Hindlimb muscle (tissue), 1 donor: ENCODE measurements around the gene HPF1. TPM values are rescaled to one million over a fixed set of nuclear protein-coding genes. Genes with fewer than 3 reads are reported as not detected.
A peak's percentile ranks its signal among the peaks of the same experiment; 100 is the strongest.
"Not testable (repeated sequence)": the region's sequence is repeated elsewhere in the genome, so short reads cannot be mapped to it uniquely, and the experiment has no call there.

Experiments
- DNase-seq: peaks from one replicate; pipeline ENCODE4 v3.0.0-alpha.2; 2013
- polyA plus RNA-seq: library from polyadenylated mRNA; unstranded; fragments of 120-200 nt; gene quantifications from one replicate; pipeline ENCODE4 v1.2.1, GENCODE V29; 2013; ENCODE audit not compliant: insufficient read length

Gene HPF1
- polyA plus RNA-seq: 26.9 TPM

GRCh38 chr4:169757575-169758184 is at the start of gene HPF1:
TSS of gene HPF1 (minus strand) at chr4:169757944. CDS start at chr4:169757877, 67 bp downstream.
- peak; percentile 92 for DNase-seq

- not testable (repeated sequence) for DNase-seq
Measured at GRCh38 chr4:169806770-169807169, 49.0 kb upstream of the HPF1 start.

GRCh38 chr4:169803413-169803812 is 45.7 kb upstream of the HPF1 start:
- DNase-seq: no peak

GRCh38 chr4:169802873-169803272 is 45.1 kb upstream of the HPF1 start:
- no peak for DNase-seq

- DNase-seq: no peak
Measured at GRCh38 chr4:169800541-169800940, 42.8 kb upstream of the HPF1 start.

GRCh38 chr4:169799260-169799659 is 41.5 kb upstream of the HPF1 start:
- no peak for DNase-seq

GRCh38 chr4:169795585-169795984 is 37.8 kb upstream of the HPF1 start:
- no peak for DNase-seq

GRCh38 chr4:169791527-169792156 is 33.9 kb upstream of the HPF1 start:
- DNase-seq: peak; percentile 49

- DNase-seq: no peak
Measured at GRCh38 chr4:169791062-169791461, 33.3 kb upstream of the HPF1 start.

GRCh38 chr4:169774466-169775445 is 17.0 kb upstream of the HPF1 start:
- no peak for DNase-seq

GRCh38 chr4:169773889-169774288 is 16.1 kb upstream of the HPF1 start:
- no peak for DNase-seq

GRCh38 chr4:169771556-169772080 is 13.9 kb upstream of the HPF1 start:
- not testable (repeated sequence) for DNase-seq

GRCh38 chr4:169770416-169770815 is 12.7 kb upstream of the HPF1 start:
- DNase-seq: no peak

GRCh38 chr4:169768385-169768784 is 10.6 kb upstream of the HPF1 start:
- no peak for DNase-seq

GRCh38 chr4:169766741-169767140 is 9.0 kb upstream of the HPF1 start:
- DNase-seq: no peak

- DNase-seq: no peak
Measured at GRCh38 chr4:169765835-169766234, 8.1 kb upstream of the HPF1 start.

GRCh38 chr4:169761846-169762245 is 4.1 kb upstream of the HPF1 start:
- DNase-seq: no peak

GRCh38 chr4:169758401-169758962 is 738 bp upstream of the HPF1 start:
- DNase-seq: peak; percentile 63

- no peak for DNase-seq
Measured at GRCh38 chr4:169756971-169757574, 671 bp downstream of the HPF1 start.

- no peak for DNase-seq
Measured at GRCh38 chr4:169745291-169745690, 12.5 kb downstream of the HPF1 start.

GRCh38 chr4:169744601-169745000 is 13.1 kb downstream of the HPF1 start:
- no peak for DNase-seq

- DNase-seq: no peak
Measured at GRCh38 chr4:169741569-169741968, 16.2 kb downstream of the HPF1 start.
